ENCODE measurements around the gene CDKL2.
"Not testable (repeated sequence)": the region's sequence is repeated elsewhere in the genome, so short reads cannot be mapped to it uniquely, and the experiment has no call there.

CDKL2 gene

DNA sequence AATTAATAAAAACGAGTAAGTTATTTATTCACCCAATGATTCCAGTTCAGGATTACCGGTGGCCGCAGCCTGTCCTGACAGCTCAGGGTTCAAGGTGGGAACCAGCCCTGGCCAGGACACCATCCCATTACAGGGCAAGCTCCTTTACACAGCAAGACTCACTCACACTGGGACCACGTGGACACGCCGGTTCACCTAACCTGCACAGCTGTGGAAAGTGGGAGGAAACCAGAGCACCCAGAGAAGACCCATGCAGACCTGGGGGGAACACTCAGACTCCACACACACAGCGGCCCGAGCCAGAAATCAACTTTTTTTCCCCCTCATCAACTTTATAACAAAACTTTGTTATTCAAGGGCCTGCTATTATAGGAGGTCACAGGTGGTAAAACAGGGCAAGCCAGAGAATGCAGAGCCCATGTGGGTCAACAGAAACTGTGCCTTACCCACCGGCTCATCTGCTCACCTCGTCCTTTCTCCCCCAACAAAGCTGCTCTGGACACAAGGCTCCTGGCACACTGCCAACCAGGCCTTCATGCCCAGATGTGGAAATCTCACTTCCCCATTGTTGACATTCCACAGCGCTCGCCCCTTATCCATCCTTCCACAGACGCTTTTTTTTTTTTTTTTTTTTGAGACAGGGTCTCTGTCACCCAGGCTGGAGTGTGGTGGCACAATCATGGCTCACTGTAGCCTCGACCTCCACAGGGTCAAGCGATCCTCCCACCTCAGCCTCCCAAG, 82.5 kb downstream of the CDKL2 start:
- DNase-seq = no peak

DNA sequence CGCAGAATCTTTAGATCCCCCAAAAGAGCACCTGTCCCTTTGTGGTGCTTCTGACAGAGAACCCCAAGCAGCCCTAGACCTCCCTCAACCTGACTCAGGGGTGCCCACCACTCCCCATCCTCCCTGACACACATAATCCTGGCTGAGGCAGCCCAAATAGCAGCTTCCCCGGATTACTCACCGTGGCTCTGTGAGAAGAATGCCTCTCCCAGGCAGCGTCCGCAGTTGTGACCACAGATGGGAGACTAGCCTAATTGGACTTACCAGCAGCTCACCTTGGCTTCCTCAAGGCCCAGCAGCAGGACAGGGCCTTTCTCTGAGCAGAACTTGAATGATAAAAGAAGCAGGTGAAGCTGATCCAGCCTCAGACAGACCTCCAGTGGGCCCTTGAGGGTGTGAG, 84.8 kb downstream of the CDKL2 start:
- no peak for DNase-seq

DNA sequence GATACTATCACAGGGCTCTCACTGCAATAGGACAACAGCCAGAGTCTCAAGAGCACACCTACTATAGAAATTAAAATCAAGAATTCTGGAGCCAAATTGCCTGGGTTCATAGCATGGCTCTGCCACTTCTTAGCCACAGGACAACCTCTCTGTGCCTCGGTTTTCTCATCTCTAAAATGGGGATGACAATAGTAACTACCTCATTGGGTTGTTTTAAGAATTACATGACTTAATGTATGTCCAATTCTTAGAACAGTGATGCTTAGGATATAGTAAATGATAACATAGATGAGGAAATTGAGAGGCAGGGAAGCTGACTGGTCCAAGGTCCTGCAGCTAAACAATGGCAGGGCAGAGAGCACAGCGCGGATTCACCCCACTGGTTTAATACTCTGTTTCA, 85.5 kb downstream of the CDKL2 start:
- DNase-seq = no peak

DNA sequence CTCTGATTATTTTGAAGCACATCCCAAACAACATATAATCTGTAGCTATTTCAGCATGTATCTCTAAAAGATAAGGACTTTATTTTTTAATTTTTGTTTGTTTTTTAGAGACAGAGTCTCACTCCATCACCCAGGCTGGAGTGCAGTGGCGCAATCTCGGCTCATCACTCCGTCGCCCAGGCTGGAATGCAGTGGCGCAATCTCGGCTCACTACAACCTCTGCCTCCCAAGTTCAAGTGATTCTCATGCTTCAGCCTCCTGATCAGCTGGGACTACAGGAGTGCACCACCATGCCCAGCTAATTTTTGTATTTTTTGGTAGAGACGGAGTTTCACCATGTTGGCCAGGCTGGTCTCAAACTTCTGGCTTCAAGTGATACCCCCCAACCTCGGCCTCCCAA, 86.1 kb downstream of the CDKL2 start:
- DNase-seq = not testable (repeated sequence)

DNA sequence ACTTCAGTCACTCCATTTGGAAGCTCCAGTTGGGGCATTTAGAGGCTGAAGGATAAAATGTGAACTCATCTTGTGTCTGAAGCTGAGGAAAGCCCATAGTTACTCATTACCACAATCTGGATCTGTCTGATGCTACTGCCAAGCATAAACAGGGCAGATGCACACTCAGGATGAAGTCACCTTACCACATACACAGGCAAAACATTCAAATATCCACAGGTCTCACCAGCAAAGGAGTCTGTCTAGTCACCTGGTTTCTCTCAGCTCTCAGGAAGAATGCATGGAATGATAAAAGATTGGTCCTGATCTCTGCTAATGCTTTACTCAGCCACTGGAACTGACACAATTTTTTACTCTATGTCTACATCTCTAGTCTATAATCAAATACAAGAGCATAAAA, 87.5 kb downstream of the CDKL2 start:
- DNase-seq = no peak

DNA sequence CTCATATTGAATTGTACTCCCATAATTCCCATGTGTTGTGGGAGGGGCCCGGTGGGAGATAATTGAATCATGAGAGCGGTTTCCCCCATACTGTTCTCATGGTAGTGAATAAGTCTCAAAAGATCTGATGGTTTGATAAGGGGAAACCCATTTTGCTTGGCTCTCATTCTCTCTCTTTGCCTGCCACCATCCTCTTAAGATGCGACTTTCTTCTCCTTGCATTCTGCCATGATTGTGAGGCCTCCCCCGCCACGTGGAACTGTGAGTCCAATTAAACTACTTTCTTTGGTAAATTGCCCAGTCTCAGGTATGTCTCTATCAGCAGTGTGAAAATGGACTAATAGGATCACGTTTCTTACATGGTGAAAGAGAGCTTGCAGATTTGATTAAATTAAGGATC, 93.0 kb downstream of the CDKL2 start:
- DNase-seq = not testable (repeated sequence)

DNA sequence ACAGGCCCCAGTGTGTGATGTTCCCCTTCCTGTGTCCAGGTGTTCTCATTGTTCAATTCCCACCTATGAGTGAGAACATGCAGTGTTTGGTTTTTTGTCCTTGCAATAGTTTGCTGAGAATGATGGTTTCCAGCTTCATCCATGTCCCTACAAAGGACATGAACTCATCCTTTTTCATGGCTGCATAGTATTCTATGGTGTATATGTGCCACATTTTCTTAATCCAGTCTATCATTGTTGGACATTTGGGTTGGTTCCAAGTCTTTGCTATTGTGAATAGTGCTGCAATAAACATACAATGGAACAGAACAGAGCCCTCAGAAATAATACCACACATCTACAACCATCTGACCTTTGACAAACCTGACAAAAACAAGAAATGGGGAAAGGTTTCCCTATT, 96.4 kb downstream of the CDKL2 start:
- DNase-seq = not testable (repeated sequence)

DNA sequence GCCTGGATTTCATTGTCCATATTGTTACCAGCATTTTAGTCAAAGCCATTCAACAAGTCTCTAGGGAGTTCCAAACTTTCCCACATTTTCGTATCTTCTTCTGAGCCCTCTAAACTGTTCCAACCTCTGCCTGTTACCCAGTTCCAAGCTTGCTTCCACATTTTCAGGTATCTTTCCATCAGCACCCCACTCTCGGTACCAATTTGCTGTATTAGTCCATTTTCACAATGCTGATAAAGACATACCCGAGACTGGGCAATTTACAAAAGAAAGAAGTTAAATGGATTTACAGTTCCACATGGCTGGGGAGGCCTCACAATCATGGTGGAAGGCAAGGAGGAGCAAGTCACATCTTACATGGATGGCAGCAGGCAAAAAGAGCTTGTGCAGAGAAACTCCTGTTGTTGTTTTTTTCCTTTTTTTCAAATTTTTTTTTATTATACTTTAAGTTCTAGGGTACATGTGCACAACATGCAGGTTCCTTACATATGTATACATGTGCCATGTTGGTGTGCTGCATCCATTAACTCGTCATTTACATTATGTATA, 96.9 kb downstream of the CDKL2 start:
- not testable (repeated sequence) for DNase-seq

DNA sequence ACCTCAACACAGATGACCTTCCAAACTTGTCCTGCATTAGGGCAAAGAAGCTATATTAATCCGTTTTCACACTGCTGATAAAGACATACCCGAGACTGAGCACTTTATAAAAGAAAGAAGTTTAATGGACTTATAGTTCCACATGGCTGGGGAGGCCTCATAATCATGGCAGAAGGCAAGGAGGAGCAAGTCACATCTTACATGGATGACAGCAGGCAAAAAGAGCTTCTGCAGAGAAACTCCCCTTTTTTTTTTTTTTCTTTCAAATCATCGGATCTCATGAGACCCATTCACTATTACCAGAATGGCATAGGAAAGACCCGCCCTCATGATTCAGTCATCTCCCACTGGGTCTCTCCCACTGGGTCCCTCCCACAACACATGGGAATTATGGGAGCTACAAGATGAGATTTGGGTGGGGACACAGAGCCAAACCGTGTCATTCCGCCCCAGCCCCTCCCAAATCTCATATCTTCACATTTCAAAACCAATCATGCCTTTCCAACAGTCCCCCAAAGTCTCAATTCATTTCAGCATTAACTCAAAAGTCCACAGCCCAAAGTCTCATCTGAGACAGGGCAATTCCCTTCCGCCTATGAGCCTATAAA, 98.7 kb downstream of the CDKL2 start:
- not testable (repeated sequence) for DNase-seq

DNA sequence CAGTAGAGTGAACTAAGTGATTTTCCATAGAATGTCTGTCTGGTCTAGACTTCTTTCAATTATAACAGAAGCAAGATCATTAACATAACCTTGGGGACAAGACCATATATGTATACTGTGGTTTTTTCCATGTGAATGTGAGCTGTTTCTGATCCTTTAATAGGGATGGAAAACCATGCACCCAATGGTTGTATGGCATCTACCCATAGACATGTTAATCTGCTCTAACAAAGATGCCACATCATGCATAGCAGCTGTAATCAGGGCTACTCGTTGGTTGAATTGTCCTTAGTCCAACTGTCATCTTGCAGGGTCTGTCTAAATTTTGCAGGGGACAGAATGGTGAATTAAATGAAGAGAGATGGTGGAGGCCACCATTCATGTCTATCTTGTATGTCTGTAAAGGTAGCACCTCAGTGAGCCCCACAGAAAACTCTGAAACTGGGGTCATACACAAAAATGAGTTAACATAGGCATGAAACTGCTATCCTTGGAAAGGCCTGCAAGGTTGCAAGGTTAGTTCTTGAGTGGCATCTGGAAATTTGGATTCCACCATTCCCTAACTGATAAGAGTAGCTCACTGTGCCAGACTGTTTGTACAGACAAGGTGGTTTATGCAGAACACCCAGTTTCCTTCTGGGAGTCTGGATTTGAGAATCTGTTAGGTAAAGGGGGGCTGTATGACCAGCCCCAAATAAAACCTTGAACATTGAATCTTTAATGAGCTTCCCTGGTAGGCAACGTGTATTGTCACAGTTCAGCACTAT, 99.6 kb downstream of the CDKL2 start:
- no peak for DNase-seq

All from NCI-H1092 treated with DMSO at 0.1 percent for 48 hours (cell line).